LoVo (cell line): ENCODE data around the gene SP3.
A peak's percentile ranks its signal among the peaks of the same experiment; 100 is the strongest.

Experiments
- DNase-seq: peaks from one replicate; pipeline ENCODE4 v3.0.0-alpha.2; 2016; ENCODE audit warnings: low spot score

Gene SP3

GRCh38 chr2:173966274-173967098, 1.3 kb upstream of the SP3 start:
- peak; percentile 62 for DNase-seq

DNA sequence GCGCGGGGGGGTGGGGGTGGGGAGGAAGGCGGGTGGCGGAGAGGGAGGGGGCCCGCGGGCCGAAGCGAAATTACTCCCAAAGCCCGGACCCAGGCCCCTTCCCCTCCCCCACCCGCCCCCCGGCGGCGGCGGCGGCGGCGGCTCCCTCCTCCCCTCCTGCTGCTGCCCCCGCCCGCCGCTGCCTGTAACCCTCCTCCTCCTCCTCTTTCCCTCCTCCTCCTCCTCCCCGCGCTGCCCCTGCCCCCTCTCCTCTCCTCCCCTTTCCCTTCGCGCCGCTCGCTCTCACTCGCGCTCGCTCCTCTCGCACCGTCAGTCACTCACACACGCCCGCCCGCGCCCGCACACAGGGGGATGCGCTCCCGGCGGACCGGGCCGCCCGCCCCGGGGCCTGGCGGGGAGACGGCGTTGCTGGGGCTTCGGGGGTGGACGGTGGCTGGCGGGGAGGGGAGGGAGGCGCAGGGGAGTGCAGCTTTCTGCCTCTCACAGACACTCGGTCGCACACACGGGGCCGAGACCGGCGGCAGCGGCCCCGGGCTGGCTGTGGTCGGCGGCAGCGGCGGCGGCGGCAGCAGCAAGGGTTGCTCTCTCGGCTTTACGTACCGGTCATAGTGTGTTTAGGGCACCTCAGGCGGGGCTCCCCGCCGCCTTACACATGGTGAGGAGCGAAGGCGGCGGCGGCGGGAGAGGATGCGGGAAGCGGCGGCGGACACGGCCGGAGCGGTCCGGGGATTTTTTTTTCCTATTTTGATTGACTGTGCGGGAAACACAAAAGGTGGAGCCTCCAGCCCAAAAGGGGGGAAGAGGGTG, 405 bp downstream of the SP3 start:
- DNase-seq, result peak; percentile 71

- peak; percentile 86 for DNase-seq
These were observed 1.2 kb downstream of the SP3 start for GRCh38 chr2:173963817-173964564.

- peak; percentile 49 for DNase-seq
These were observed 1.8 kb downstream of the SP3 start for GRCh38 chr2:173963323-173963816.

DNA sequence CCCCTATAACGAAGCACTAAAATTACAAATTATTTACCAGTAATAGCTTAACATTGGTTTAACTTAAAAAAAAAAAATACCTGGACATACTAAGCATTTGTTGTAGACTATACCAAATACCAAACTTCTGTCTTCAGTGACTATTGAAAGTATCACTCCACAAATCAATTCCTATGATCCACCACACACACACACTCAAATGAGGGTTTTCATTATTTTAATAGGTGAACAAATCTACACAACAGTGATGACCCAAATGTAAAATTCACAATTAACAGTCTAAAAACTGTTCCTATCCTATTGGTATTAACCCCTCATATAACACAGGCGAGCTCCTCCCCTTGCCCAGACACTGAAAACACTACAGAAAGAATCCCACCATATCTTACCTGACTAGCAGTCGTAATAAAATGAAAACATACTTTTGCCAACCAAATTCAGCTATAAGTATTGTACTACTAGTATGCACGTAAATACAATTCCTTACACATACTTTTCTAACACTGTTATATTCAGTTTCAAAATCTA, 2.5 kb downstream of the SP3 start:
- no peak for DNase-seq

- no peak for DNase-seq
These were observed 3.1 kb downstream of the SP3 start for GRCh38 chr2:173962031-173962430.

DNA sequence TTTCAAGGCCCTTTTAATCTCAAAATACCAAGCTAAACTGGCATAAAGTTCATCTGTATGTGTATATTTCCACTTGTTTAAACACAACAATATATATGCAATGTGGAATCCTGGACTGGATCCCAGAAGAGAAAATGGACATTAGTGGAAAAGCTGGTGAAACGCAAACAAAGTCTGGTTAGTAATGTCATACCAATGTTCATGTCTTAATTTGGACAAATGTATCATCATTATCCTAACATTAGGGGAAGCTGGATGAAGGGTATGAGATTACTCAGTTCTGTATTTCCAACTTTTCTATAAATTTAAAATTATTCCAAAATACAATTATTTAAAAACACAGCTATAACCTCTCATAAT, 3.8 kb downstream of the SP3 start:
- DNase-seq, result no peak

- no peak for DNase-seq
These were observed 5.3 kb downstream of the SP3 start for GRCh38 chr2:173959909-173960308.

DNA sequence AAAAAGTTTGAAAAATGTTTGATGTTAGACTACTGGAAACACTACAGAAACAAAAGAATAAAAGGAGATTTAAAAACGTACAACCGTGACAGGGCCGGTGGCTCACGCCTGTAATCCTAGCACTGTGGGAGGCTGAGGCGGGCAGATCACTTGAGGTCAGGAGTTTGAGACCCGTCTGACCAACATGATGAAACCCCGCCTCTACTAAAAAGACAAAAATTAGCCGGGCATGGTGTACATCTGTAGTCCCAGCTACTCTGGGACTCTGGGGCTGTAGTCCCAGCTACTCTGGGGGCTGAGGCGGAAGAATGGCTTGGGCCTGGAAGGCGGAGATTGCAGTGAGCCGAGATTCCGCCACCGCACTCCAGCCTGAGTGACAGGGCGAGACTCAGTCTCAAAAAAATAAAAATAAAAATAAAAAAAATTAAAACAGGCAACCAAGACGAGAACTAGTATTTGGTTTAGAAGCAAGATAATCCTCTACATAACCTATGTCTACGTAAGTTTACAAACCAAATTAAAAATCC, 5.8 kb downstream of the SP3 start:
- DNase-seq, result no peak

DNA sequence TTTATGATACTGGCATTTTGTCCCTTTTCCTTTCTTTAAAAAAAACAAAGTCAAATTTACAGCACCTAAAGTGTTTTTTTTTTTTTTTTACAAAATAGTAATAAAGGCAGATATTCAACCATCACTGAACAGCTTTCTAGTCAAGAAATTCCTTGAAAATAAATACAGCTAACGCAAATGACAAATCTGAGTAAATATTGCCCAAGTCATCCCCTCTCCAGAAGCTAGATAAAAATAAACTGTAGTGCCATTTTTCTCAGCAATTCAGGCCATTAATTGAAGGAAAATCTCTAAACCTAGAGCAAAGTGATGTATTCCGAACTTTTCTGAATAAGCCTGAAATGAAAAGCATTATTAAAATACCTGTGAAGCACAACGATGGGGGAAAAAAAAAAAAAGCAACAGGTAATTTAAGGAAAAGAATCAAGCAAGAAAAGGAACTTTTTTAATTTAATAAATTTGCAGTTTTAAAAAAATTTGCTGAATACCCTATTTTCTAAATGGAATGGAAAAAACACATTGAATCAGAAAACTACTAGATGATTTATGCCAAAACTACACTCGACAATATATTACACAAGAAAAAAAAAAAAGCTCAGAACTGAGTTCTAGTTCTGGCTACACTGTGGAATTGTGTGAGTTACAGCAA, 6.9 kb downstream of the SP3 start:
- no peak for DNase-seq

GRCh38 chr2:173957517-173957916, 7.7 kb downstream of the SP3 start:
- DNase-seq, result no peak

- no peak for DNase-seq
These were observed 8.7 kb downstream of the SP3 start for GRCh38 chr2:173956454-173956853.

DNA sequence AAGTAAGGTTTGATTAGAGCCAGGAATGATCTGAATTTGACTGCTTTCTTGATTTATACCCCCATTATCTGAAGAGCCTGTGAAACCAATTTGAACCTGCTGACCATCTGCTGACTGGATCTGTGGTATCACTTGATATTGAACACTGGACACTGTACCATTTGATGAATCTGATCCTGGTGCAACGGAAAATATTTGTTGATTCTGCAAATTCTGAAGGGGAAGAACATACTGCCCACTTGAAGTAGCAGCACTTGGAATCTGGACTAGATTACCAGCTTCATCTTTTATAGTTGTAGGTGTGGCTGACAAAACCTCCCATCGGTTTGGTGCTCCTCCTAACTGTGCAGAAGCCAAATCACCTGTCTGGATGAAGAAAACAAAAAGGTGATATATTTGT, 9.3 kb downstream of the SP3 start:
- no peak for DNase-seq

GRCh38 chr2:173955004-173955403, 10.2 kb downstream of the SP3 start:
- DNase-seq, result no peak

GRCh38 chr2:173953047-173953424, 12.1 kb downstream of the SP3 start:
- DNase-seq, result no peak

GRCh38 chr2:173952267-173953046, 12.7 kb downstream of the SP3 start:
- DNase-seq, result no peak

- DNase-seq, result no peak
These were observed 16.3 kb downstream of the SP3 start for GRCh38 chr2:173948842-173949241.

DNA sequence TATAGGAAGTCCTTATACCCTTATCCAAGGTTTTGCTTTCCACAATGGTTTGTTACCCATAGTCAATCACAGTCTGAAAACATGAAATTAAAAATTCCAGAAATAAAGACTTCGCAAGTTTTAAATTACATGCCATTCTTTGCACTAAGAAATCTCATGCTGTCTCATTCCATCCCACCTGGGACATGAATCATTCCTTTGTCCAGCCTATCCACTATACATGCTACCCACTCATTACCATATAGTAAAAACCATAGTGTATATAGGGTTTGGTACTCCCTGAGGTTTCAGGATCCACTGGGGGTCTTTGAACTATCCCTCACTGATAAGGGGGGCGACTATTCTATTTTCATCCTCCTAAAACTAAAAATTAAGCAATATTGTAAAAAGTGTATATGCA, 17.0 kb downstream of the SP3 start:
- no peak for DNase-seq

DNA sequence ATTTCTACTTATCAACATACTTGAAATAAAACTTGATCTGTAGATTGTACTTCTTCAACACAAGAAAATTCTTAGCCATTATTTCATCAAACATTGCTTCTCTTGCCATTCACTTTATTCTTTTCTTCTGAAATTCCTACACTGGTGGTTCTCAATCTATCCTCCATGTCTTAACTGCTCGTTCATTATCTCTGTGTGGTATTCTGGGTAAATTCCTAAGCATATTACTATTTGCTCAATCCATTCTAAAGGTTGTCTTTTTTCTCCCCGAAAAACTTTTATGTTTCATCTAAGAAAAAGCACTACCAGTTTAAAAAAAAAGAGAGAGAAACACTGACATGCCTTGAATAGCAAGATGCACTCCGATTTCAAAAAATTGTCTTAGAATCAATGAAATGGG, 18.0 kb downstream of the SP3 start:
- no peak for DNase-seq

- no peak for DNase-seq
These were observed 21.4 kb downstream of the SP3 start for GRCh38 chr2:173943738-173944137.
